Nephron (organoid): ENCODE results near the gene MYBPC1.
"Not testable (repeated sequence)": the region's sequence is repeated elsewhere in the genome, so short reads cannot be mapped to it uniquely, and the experiment has no call there.

Experiments used
- H3K27ac Mint-ChIP-seq, 3 experiments: 2 replicates each; pipeline ENCODE4 v1.8.0; 2020; ENCODE audit warnings: mixed read lengths in 3 of 3, mild to moderate bottlenecking in 2 of 3, moderate library complexity in 1 of 3
- H3K27me3 Mint-ChIP-seq: 2 replicates; pipeline ENCODE4 v1.8.0; 2021; ENCODE audit warnings: low read depth, mild to moderate bottlenecking, moderate library complexity, mixed read lengths
- H3K36me3 Mint-ChIP-seq: 2 replicates; pipeline ENCODE4 v1.8.0; 2020; ENCODE audit warnings: low read depth, mixed read lengths
- H3K4me1 Mint-ChIP-seq: 2 replicates; pipeline ENCODE4 v1.8.0; 2020; ENCODE audit warnings: mixed read lengths
- H3K4me3 Mint-ChIP-seq, 3 experiments: 2 replicates each; pipeline ENCODE4 v1.8.0; 2020; ENCODE audit warnings: mild to moderate bottlenecking in 3 of 3, mixed read lengths in 3 of 3, moderate library complexity in 2 of 3
- H3K9me3 Mint-ChIP-seq: 2 replicates; pipeline ENCODE4 v1.8.0; 2020; ENCODE audit warnings: mixed read lengths
- CTCF ChIP-seq, 3 experiments: fragments of 200-600 bp; sonication (generic); IDR thresholded peaks; one replicate each; pipeline ENCODE4 v1.5.0; 2021; ENCODE audit warnings: antibody characterized with exemption in 3 of 3; ENCODE audit not compliant: unreplicated experiment in 3 of 3

Gene MYBPC1

GRCh38 chr12:101671157-101671791 is 76.5 kb downstream of the MYBPC1 start:
- no peak for TF ChIP-seq CTCF (IDR thresholded peaks at IDR 0.05; ENCODE audit: unreplicated experiment in 3 of 3)
- peaks cover 5% of the 10 kb centered on the region for H3K4me1 Mint-ChIP-seq
- no peaks in the 10 kb centered on the region for H3K27me3 Mint-ChIP-seq
- H3K27ac Mint-ChIP-seq = no peak overlapping the region
- H3K4me3 Mint-ChIP-seq = no peak overlapping the region
- no peaks in the 10 kb centered on the region for H3K9me3 Mint-ChIP-seq
- H3K36me3 Mint-ChIP-seq = no peaks in the 10 kb centered on the region

GRCh38 chr12:101671833-101672232 is 77.1 kb downstream of the MYBPC1 start:
- Mint-ChIP-seq H3K27me3 (no peaks in the 10 kb centered on the region), H3K27ac (no peak overlapping the region), H3K4me1 (peaks cover 4% of the 10 kb centered on the region), H3K36me3 (no peaks in the 10 kb centered on the region), H3K9me3 (no peaks in the 10 kb centered on the region), H3K4me3 (no peak overlapping the region)
- TF ChIP-seq CTCF (IDR thresholded peaks at IDR 0.05; ENCODE audit: unreplicated experiment in 3 of 3) = no peak

DNA sequence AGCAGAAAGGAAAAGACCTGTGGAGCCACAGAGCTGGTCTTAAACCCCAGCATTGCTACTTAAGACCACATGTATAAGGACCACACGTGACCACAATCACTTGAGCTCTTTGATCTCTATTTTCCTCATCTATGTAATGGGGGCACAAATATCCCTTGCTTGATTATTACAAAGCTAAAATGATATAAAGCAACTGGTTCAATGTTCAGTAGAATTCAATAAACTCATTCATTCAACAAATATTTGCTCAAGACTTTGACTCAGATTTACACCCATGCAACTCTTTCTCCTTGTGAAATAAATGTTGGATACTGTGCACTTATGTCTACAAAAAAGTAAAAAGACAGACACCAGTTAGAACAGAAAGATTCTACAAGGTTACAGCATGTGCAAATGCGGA is 80.8 kb downstream of the MYBPC1 start:
- H3K27ac Mint-ChIP-seq = no peak overlapping the region
- H3K27me3 Mint-ChIP-seq = no peaks in the 10 kb centered on the region
- H3K36me3 Mint-ChIP-seq = no peaks in the 10 kb centered on the region

GRCh38 chr12:101676497-101676896 is 81.7 kb downstream of the MYBPC1 start:
- not testable (repeated sequence) for H3K36me3 Mint-ChIP-seq, H3K4me3 Mint-ChIP-seq, H3K27ac Mint-ChIP-seq, H3K9me3 Mint-ChIP-seq, H3K4me1 Mint-ChIP-seq, H3K27me3 Mint-ChIP-seq

More for the DNA sequence above, 80.8 kb downstream of the MYBPC1 start:
- no peak for TF ChIP-seq CTCF (IDR thresholded peaks at IDR 0.05; ENCODE audit: unreplicated experiment in 3 of 3)
- H3K4me3 Mint-ChIP-seq = no peak overlapping the region
- no peaks in the 10 kb centered on the region for H3K9me3 Mint-ChIP-seq
- H3K4me1 Mint-ChIP-seq = no peaks in the 10 kb centered on the region

DNA sequence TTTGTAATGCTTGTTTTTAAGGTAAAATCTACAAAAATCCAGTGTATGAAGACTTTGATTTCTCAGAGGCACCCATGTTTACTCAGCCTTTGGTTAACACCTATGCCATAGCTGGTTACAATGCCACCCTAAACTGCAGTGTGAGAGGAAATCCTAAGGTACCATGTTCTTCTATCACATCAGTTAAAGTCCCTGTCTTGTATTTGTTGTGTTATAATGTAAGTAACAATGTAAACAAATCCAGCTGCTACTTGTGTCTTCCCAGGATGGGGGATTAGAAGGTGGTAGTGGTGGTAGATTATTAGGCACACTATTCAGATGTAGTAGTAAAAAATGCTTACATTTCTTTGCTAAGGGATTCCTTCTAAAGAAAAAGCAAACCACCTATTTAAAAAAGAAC is 83.3 kb downstream of the MYBPC1 start:
- no peak overlapping the region for H3K27ac Mint-ChIP-seq
- no peaks in the 10 kb centered on the region for H3K4me1 Mint-ChIP-seq
- H3K9me3 Mint-ChIP-seq = no peaks in the 10 kb centered on the region
- no peak overlapping the region for H3K4me3 Mint-ChIP-seq
- no peaks in the 10 kb centered on the region for H3K36me3 Mint-ChIP-seq
- H3K27me3 Mint-ChIP-seq = no peaks in the 10 kb centered on the region
- TF ChIP-seq CTCF (IDR thresholded peaks at IDR 0.05; ENCODE audit: unreplicated experiment in 3 of 3) = no peak

DNA sequence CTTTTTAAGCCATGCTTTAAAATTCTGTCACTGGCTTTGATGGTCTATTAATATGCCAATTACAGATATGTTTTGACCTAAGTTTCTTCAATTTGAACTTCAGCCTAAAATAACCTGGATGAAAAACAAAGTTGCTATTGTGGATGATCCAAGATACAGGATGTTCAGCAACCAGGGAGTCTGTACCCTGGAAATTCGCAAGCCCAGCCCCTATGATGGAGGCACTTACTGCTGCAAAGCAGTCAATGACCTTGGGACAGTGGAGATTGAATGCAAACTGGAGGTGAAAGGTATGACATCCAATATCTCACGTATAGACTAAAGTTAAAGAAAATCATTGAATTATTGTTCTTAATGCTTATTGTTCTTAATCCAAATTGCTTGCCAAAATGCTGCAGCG is 85.5 kb downstream of the MYBPC1 start:
- H3K27ac Mint-ChIP-seq = no peak overlapping the region
- no peaks in the 10 kb centered on the region for H3K36me3 Mint-ChIP-seq
- H3K9me3 Mint-ChIP-seq = no peaks in the 10 kb centered on the region
- TF ChIP-seq CTCF (IDR thresholded peaks at IDR 0.05; ENCODE audit: unreplicated experiment in 3 of 3) = no peak
- H3K4me1 Mint-ChIP-seq = no peaks in the 10 kb centered on the region
- no peaks in the 10 kb centered on the region for H3K27me3 Mint-ChIP-seq
- H3K4me3 Mint-ChIP-seq = no peak overlapping the region
